ENCODE data around the gene CARS2.

Gene CARS2

DNA sequence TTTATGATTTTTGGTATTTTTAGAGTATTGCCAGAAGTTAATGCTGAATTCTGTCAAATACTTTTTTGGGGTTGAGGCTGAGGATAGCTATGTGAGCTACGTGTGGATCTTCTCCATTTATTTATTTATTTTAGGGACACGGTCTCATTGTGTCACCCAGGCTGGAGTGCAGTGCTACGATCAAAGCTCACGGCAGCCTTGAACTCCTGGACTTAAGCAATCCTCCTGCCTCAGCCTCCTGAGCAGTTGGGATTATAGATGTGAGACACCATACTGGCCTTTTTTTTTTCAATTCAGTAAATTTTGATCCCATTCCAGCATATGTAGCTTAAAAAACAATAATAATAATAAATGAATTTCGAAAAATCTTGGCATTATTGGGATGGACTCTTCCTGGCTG lies 28.6 kb upstream of the CARS2 start (continued):
- no peak for TF ChIP-seq REST (tag by site-specific recombination; IDR thresholded peaks at IDR 0.05)
- TF ChIP-seq, protein P1, sequence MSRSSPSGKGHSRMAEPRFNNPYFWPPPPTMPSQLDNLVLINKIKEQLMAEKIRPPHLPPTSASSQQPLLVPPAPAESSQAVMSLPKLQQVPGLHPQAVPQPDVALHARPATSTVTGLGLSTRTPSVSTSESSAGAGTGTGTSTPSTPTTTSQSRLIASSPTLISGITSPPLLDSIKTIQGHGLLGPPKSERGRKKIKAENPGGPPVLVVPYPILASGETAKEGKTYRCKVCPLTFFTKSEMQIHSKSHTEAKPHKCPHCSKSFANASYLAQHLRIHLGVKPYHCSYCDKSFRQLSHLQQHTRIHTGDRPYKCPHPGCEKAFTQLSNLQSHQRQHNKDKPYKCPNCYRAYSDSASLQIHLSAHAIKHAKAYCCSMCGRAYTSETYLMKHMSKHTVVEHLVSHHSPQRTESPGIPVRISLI (tag by site-specific recombination; IDR thresholded peaks at IDR 0.05), result no peak
- no peak for TF ChIP-seq ZNF792 (tag by site-specific recombination; IDR thresholded peaks at IDR 0.05)
- no peak for TF ChIP-seq ZNF302 (tag by site-specific recombination; IDR thresholded peaks at IDR 0.05; ENCODE audit: low read depth)
- no peak for TF ChIP-seq ZNF140 (tag by site-specific recombination; IDR thresholded peaks at IDR 0.05)
- TF ChIP-seq EGR2 (tag by site-specific recombination; IDR thresholded peaks at IDR 0.05; ENCODE audit: low read depth), result no peak
- no peak for TF ChIP-seq ZNF701 (tag by site-specific recombination; IDR thresholded peaks at IDR 0.05)
- no peak for TF ChIP-seq WT1 (tag by site-specific recombination; IDR thresholded peaks at IDR 0.05)
- no peak for TF ChIP-seq ZSCAN30 (tag by site-specific recombination; IDR thresholded peaks at IDR 0.05)

DNA sequence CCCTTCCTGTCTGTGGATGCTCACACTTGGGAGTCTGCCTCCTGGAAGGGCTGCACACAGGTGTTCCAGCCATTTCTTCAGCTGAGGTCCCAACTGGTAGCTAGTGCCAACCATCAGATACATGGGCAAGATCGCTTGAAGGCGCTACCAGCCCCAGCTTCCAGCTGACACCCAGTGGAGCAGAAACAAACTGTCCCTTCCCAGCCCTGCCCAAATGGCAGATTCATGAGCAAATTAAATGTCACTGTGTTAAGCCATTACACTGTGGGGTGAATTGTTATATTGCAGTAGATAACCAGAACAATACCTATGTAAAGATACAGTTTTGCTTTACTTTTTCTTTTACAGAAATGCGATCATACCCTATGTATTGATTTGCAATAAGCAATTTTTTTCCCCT lies 25.2 kb upstream of the CARS2 start:
- no peaks in the 10 kb centered on the region for H3K9me3 ChIP-seq (ENCODE audit: control insufficient read depth, insufficient read depth, low read depth, low read length)
- POLR2A ChIA-PET, result no interaction called here

More for the DNA sequence above, 25.2 kb upstream of the CARS2 start:
- Histone ChIP-seq H3K36me3 (ENCODE audit: control insufficient read depth in 2 of 2, insufficient read depth in 1 of 2, low read length in 2 of 2) (no peaks in the 10 kb centered on the region), H3K4me3 (ENCODE audit: low read depth, low read length) (no peak overlapping the region), H3K27ac (ENCODE audit: extremely low read depth, low read depth, low read length) (no peak overlapping the region), H3K4me1 (ENCODE audit: control insufficient read depth, insufficient read depth, low read length) (no peaks in the 10 kb centered on the region)
- no peak for TF ChIP-seq ZFP37 (tag by site-specific recombination; IDR thresholded peaks at IDR 0.05)
- no peak for TF ChIP-seq SCRT1 (tag by site-specific recombination; IDR thresholded peaks at IDR 0.05; ENCODE audit: borderline replicate concordance)
- no peak for TF ChIP-seq ZNF514 (tag by site-specific recombination; IDR thresholded peaks at IDR 0.05)
- TF ChIP-seq, protein P2, sequence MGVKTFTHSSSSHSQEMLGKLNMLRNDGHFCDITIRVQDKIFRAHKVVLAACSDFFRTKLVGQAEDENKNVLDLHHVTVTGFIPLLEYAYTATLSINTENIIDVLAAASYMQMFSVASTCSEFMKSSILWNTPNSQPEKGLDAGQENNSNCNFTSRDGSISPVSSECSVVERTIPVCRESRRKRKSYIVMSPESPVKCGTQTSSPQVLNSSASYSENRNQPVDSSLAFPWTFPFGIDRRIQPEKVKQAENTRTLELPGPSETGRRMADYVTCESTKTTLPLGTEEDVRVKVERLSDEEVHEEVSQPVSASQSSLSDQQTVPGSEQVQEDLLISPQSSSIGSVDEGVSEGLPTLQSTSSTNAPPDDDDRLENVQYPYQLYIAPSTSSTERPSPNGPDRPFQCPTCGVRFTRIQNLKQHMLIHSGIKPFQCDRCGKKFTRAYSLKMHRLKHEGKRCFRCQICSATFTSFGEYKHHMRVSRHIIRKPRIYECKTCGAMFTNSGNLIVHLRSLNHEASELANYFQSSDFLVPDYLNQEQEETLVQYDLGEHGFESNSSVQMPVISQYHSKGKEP (tag by site-specific recombination; IDR thresholded peaks at IDR 0.05), result no peak
- no peak for TF ChIP-seq ZNF548 (tag by site-specific recombination; IDR thresholded peaks at IDR 0.05)
- no peak for TF ChIP-seq ZNF510 (tag by site-specific recombination; IDR thresholded peaks at IDR 0.05; ENCODE audit: insufficient replicate concordance)
- TF ChIP-seq, protein P3, sequence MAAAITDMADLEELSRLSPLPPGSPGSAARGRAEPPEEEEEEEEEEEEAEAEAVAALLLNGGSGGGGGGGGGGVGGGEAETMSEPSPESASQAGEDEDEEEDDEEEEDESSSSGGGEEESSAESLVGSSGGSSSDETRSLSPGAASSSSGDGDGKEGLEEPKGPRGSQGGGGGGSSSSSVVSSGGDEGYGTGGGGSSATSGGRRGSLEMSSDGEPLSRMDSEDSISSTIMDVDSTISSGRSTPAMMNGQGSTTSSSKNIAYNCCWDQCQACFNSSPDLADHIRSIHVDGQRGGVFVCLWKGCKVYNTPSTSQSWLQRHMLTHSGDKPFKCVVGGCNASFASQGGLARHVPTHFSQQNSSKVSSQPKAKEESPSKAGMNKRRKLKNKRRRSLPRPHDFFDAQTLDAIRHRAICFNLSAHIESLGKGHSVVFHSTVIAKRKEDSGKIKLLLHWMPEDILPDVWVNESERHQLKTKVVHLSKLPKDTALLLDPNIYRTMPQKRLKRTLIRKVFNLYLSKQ (tag by site-specific recombination; IDR thresholded peaks at IDR 0.05; ENCODE audit: borderline replicate concordance), result no peak
- TF ChIP-seq SP3 (tag by site-specific recombination; IDR thresholded peaks at IDR 0.05), result no peak
- no peak for TF ChIP-seq ZNF37A (tag by site-specific recombination; IDR thresholded peaks at IDR 0.05)
- no peak for TF ChIP-seq ELK4 (IDR thresholded peaks at IDR 0.05; ENCODE audit: borderline replicate concordance, low read depth, low read length)
- no peak for TF ChIP-seq ZNF114 (tag by site-specific recombination; IDR thresholded peaks at IDR 0.05)
- CTCF ChIA-PET, result interaction anchor here (1.0 kb wide), 1 partner anchor 13 kb away, joined by 4 read pairs; no protein-coding TSS in a partner anchor

Data from HEK293 (cell line).